ENCODE results near the gene GRB10. TPM values are rescaled to one million over a fixed set of nuclear protein-coding genes. Genes with fewer than 3 reads are reported as not detected.

GRB10 gene
- polyA plus RNA-seq, 1 donor from 2014 or later = 78.4 TPM

- H3K4me3 ChIP-seq (ENCODE audit: low read length) = no peak overlapping the region
- no peaks in the 10 kb centered on the region for H3K27me3 ChIP-seq (ENCODE audit: insufficient read depth, low read depth, low read length)
- no peak overlapping the region for H3K4me2 ChIP-seq (ENCODE audit: low read length)
- H3K9me3 ChIP-seq (ENCODE audit: low read length) = no peaks in the 10 kb centered on the region
- H3F3A ChIP-seq (ENCODE audit: insufficient read depth, low read length, poor library complexity, severe bottlenecking) = no peaks in the 10 kb centered on the region
- no peak overlapping the region for H2AFZ ChIP-seq (ENCODE audit: low read depth, low read length)
- no peak overlapping the region for H3K9ac ChIP-seq (ENCODE audit: low read length)
- no peaks in the 10 kb centered on the region for H3K9me2 ChIP-seq (ENCODE audit: insufficient read depth, low read length)
- H3K79me2 ChIP-seq (replicated peaks; ENCODE audit: insufficient read depth, low read length) = no peaks in the 10 kb centered on the region
- TF ChIP-seq RAD21 (conservative IDR thresholded peaks at IDR 0.05) (no peak), EZH2 (IDR thresholded peaks at IDR 0.05; ENCODE audit: borderline replicate concordance, insufficient read depth, low read length, poor library complexity, severe bottlenecking) (no peak), CTCF (IDR thresholded peaks at IDR 0.05; ENCODE audit: poor library complexity, severe bottlenecking) (no peak), MXI1 (conservative IDR thresholded peaks at IDR 0.05; ENCODE audit: poor library complexity, severe bottlenecking) (no peak), EP300 (conservative IDR thresholded peaks at IDR 0.05; ENCODE audit: poor library complexity, severe bottlenecking) (no peak), SMC3 (conservative IDR thresholded peaks at IDR 0.05; ENCODE audit: poor library complexity) (no peak), POLR2AphosphoS5 (IDR thresholded peaks at IDR 0.05) (no peak), TAF1 (IDR thresholded peaks at IDR 0.05; ENCODE audit: low read depth) (no peak)
- TF ChIP-seq, protein P1, sequence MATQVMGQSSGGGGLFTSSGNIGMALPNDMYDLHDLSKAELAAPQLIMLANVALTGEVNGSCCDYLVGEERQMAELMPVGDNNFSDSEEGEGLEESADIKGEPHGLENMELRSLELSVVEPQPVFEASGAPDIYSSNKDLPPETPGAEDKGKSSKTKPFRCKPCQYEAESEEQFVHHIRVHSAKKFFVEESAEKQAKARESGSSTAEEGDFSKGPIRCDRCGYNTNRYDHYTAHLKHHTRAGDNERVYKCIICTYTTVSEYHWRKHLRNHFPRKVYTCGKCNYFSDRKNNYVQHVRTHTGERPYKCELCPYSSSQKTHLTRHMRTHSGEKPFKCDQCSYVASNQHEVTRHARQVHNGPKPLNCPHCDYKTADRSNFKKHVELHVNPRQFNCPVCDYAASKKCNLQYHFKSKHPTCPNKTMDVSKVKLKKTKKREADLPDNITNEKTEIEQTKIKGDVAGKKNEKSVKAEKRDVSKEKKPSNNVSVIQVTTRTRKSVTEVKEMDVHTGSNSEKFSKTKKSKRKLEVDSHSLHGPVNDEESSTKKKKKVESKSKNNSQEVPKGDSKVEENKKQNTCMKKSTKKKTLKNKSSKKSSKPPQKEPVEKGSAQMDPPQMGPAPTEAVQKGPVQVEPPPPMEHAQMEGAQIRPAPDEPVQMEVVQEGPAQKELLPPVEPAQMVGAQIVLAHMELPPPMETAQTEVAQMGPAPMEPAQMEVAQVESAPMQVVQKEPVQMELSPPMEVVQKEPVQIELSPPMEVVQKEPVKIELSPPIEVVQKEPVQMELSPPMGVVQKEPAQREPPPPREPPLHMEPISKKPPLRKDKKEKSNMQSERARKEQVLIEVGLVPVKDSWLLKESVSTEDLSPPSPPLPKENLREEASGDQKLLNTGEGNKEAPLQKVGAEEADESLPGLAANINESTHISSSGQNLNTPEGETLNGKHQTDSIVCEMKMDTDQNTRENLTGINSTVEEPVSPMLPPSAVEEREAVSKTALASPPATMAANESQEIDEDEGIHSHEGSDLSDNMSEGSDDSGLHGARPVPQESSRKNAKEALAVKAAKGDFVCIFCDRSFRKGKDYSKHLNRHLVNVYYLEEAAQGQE (IDR thresholded peaks at IDR 0.05; ENCODE audit: borderline replicate concordance) = no peak
- H4K20me1 ChIP-seq (ENCODE audit: insufficient read depth) = no peaks in the 10 kb centered on the region
- H3K27ac ChIP-seq (ENCODE audit: low read length) = no peak overlapping the region
- H3K36me3 ChIP-seq (ENCODE audit: insufficient read depth, low read length) = peaks cover 6% of the 10 kb centered on the region
Measured at GRCh38 chr7:50610521-50611277, 172.0 kb downstream of the GRB10 start.

DNA sequence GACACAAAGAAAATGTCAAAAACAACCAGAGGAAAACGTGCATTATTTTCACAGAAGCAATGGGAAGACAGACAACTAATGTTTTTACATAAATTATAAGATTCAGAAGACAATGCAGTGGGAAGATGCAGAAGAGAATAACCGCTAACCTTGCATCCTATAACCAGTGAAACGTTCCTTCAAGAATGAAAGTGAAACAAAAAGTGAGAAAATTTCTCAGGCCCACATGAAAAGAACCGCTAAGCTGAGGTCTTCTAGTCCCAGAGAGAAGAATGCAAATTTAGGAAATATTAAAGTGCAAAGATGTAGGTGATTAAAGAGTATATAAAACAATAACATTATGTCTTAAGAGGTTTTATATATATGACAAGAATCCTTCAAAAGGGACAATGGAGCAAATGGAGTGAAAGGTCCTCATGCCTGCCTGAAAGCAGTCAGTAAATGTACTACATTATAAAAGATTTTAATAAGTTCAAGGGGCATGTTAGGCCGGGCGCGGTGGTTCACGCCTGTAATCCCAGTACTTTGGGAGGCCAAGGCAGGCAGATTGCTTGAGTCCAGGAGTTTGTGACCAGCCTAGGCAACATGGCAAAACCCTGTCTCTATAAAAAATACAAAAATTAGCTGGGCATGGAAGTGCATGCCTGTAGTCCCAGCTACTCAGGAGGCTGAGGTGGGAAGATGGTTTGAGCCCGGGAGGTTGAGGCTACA lies 174.3 kb downstream of the GRB10 start:
- no peak overlapping the region for H2AFZ ChIP-seq (ENCODE audit: low read depth, low read length)
- H3K36me3 ChIP-seq (ENCODE audit: insufficient read depth, low read length) = peaks cover 4% of the 10 kb centered on the region
- no peak overlapping the region for H3K4me2 ChIP-seq (ENCODE audit: low read length)
- no peaks in the 10 kb centered on the region for H3K9me3 ChIP-seq (ENCODE audit: low read length)
- no peaks in the 10 kb centered on the region for H3K9me2 ChIP-seq (ENCODE audit: insufficient read depth, low read length)
- H3K4me3 ChIP-seq (ENCODE audit: low read length) = no peak overlapping the region
- TF ChIP-seq TAF1 (IDR thresholded peaks at IDR 0.05; ENCODE audit: low read depth) = no peak
- no peak for TF ChIP-seq CTCF (IDR thresholded peaks at IDR 0.05; ENCODE audit: poor library complexity, severe bottlenecking)
- no peak for TF ChIP-seq RAD21 (conservative IDR thresholded peaks at IDR 0.05)
- no peak for TF ChIP-seq EP300 (conservative IDR thresholded peaks at IDR 0.05; ENCODE audit: poor library complexity, severe bottlenecking)
- no peak for TF ChIP-seq POLR2AphosphoS5 (IDR thresholded peaks at IDR 0.05)
- TF ChIP-seq EZH2 (IDR thresholded peaks at IDR 0.05; ENCODE audit: borderline replicate concordance, insufficient read depth, low read length, poor library complexity, severe bottlenecking) = no peak
- TF ChIP-seq, protein P1 (IDR thresholded peaks at IDR 0.05; ENCODE audit: borderline replicate concordance) = no peak
- no peak for TF ChIP-seq MXI1 (conservative IDR thresholded peaks at IDR 0.05; ENCODE audit: poor library complexity, severe bottlenecking)
- TF ChIP-seq SMC3 (conservative IDR thresholded peaks at IDR 0.05; ENCODE audit: poor library complexity) = no peak
- H3F3A ChIP-seq (ENCODE audit: insufficient read depth, low read length, poor library complexity, severe bottlenecking) = no peaks in the 10 kb centered on the region
- no peaks in the 10 kb centered on the region for H3K27me3 ChIP-seq (ENCODE audit: insufficient read depth, low read depth, low read length)
- H3K27ac ChIP-seq (ENCODE audit: low read length) = no peak overlapping the region
- H3K9ac ChIP-seq (ENCODE audit: low read length) = no peak overlapping the region
- no peaks in the 10 kb centered on the region for H3K79me2 ChIP-seq (replicated peaks; ENCODE audit: insufficient read depth, low read length)
- H4K20me1 ChIP-seq (ENCODE audit: insufficient read depth) = no peaks in the 10 kb centered on the region
